GM18520 (cell line): ENCODE measurements around the gene CSNK1D.

Experiments used
- ATAC-seq: cut with Tn5 transposase; IDR thresholded peaks from one replicate; pipeline ENCODE4 v1.9.1; 2021; ENCODE audit not compliant: unreplicated experiment

The CSNK1D gene

DNA sequence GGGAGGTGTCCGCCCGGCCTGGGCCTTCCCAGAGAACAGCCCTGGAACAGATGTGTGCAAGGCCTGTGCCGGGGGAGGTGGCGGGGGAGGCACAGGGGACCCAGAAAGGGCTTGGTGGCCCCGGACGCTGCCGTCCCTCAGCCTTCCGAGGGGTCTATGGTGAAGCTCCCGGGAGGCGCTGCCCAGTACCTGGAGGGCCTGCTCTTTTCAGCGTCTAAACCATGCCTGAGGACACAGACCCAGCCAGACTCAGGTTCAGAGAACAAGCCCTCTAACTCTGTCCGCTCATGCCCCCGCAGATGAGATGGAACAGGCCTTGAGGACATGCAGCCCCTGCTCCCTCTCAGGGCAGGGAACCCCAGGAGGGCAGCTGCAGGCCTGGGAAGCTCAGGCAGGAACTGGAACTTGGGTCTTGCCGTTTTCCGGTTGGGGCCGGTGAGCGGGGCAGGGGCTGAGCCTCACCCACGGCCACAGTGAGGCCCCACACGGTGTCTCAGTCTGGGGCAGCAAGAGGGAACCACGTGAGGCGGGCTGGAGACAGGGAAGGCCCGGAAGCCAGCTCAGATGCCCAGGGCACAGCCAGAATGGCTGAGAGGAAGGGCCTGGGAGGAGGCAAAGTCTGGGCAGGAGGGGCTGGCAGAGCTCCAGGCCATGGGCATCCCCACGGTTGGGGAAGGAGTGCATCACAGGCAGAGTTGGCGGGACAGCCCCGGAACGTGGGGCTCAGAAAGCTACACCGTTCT is 32.1 kb downstream of the CSNK1D start:
- ATAC-seq: no peak

DNA sequence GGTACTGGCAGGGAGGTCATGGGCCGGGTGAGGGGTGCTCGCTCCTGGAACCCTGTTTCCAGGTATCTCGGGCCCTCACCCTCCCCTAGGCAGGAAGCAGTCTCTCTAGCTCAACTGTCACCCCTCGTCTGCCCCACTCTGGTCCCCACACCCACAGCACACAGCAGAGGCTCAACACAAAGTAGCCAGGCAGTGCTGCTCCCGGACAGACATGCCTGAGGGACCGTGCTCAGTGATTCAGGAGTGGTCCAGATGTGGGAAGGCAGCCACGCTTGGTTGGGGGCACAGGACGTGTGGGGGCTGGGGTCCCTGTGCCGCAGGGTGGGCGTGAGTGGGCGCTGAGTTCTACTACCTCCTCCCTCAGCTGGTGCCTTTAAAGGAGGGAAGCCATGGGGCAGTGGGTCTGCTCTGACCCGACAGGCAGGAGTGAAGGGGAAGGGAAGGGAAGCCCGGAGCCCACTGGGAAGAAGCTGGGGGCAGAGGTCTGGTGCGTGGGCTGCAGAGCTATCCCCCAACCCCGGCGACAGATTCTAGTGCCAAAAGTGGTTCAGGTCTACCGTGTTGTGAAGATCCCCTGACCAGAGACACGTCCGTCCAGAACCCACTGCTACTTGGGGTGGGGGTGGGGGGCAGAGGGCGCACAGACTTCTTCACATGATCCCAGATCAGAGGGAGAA is 32.9 kb downstream of the CSNK1D start:
- ATAC-seq: no peak

DNA sequence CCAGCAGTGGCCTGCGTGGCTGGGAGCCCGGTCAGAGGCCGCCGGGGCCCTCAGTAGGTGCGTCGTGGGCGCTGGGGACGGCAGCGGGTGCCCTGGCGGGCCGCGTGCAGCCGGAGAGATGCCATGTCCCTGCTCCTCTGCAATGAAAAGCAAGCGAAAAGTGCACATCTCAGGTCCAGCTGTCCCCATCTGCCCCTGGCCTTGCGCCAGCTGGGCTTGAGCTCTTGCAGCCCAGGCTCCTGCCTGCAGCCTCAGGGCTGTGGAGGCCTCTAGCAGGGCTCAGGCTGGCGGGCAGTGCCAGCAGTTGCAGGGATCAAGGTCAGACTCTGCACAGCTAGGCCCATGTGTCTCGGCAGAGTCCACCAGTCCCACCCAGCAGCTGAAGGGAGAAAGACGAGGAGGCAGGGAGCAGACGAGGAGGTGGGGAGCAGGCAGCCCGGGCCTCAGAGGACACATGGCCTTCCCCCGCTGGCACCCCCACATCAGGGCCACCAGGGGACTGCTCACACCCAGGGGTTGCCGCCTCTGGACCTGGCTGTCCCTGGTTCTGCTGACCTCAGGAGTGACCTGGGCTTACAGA is 33.5 kb downstream of the CSNK1D start:
- no peak for ATAC-seq

DNA sequence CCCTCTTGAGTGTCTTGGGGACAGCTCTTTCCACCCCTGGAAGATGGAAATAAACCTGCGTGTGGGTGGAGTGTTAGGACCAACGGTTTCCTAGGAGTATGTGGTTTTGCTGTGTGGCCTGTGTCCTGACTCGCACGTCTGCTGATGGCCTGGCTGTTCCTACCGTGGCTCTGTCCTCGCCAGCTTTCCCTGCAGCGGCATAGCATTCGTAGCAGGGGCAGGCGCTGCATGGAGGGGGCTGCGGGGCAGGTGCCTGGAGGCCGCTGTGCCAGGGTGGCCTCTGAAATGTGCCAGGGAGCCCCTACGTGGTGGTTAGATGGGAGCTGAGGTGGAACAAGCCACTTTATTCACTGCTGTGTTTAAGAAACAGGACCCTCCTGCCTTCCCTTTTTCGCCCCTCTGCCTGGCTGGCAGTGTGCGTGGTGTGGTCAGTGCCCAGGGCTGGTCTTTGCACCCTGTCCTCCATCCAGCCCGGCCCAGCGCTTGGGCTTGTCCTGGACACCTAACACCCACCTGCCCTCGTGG is 34.0 kb downstream of the CSNK1D start:
- ATAC-seq: no peak

DNA sequence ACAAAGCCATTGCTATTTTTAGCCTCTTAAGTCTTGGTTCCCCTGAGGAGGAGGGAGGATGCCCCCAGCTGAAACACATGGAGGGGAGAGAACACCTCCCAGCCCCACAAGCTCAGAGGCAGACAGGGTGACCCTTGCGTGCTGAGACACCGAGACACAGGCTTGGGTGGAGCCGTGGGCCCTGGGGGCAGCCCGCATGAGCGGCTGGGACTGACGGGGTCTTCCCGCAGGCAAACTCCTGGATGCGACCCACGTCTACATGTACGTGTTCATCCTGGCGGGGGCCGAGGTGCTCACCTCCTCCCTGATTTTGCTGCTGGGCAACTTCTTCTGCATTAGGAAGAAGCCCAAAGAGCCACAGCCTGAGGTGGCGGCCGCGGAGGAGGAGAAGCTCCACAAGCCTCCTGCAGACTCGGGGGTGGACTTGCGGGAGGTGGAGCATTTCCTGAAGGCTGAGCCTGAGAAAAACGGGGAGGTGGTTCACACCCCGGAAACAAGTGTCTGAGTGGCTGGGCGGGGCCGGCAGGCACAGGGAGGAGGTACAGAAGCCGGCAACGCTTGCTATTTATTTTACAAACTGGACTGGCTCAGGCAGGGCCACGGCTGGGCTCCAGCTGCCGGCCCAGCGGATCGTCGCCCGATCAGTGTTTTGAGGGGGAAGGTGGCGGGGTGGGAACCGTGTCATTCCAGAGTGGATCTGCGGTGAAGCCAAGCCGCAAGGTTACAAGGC is 34.9 kb downstream of the CSNK1D start:
- ATAC-seq: no peak

DNA sequence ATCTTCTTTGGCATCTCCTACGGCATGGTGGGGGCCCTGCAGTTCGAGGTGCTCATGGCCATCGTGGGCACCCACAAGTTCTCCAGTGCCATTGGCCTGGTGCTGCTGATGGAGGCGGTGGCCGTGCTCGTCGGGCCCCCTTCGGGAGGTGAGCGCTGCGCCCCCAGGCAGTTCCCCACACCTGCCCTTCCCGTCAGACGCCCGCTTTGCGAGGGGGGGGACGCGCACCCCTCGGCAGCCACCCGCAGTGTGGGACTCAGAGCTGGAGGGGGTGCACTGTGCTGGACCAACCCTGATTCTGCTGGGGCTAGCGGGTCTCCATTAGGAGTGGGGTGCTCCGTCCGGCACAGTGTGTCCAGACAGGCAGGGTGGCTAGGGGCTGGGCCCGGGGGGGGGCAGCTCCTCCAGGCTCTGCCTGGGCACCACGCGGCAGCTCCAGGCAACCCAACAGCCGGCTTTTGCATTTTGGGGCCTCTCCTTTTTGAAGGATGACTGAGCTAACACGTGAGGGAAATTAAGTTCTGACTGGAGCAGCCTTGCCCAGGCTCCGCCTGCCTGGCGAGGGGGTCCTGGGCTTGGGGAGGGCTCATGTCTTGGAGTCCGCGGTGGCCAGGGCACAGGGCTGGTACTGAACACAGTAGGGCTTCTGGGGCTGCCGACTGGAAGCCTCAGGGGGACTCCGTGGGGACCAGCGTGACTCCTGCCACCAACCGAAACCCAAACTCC is 35.6 kb downstream of the CSNK1D start:
- no peak for ATAC-seq

DNA sequence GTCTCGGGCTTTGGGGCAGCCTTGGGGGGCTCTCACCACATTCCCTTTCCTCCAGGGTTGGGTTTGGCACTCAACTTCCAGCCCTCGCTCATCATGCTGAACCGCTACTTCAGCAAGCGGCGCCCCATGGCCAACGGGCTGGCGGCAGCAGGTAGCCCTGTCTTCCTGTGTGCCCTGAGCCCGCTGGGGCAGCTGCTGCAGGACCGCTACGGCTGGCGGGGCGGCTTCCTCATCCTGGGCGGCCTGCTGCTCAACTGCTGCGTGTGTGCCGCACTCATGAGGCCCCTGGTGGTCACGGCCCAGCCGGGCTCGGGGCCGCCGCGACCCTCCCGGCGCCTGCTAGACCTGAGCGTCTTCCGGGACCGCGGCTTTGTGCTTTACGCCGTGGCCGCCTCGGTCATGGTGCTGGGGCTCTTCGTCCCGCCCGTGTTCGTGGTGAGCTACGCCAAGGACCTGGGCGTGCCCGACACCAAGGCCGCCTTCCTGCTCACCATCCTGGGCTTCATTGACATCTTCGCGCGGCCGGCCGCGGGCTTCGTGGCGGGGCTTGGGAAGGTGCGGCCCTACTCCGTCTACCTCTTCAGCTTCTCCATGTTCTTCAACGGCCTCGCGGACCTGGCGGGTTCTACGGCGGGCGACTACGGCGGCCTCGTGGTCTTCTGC is 36.3 kb downstream of the CSNK1D start:
- ATAC-seq: no peak

DNA sequence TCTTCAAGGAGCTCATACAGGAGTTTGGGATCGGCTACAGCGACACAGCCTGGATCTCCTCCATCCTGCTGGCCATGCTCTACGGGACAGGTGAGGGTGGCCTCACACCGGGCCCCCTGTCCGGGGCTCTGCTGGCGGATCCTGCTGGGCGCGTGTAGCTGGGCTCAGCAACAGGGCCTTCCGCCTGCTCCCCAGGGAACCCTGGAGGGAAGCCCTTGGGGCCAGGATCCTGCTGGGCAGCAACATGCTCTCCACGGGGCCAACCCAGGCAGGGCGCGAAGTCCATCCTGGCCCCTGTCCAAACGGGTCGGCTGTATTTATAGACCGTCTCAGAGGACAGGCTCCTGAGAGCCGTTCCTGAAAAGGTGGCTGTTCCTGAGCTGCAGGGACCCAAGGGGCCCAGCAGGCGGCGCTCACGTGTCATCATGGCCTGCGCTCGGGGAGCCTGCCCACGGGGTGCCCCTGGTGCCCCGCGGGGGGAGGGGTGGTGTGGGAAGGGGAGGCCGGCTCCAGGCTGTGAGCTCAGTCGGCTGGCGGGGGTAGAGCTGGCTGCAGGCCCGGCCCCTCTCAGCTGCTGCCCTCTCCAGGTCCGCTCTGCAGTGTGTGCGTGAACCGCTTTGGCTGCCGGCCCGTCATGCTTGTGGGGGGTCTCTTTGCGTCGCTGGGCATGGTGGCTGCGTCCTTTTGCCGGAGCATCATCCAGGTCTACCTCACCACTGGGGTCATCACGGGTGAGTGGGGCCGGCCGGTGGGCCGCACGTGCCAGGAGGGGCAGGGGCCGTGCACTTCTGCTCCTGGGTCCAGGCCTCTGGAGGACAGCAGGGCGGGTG is 37.1 kb downstream of the CSNK1D start:
- no peak for ATAC-seq

DNA sequence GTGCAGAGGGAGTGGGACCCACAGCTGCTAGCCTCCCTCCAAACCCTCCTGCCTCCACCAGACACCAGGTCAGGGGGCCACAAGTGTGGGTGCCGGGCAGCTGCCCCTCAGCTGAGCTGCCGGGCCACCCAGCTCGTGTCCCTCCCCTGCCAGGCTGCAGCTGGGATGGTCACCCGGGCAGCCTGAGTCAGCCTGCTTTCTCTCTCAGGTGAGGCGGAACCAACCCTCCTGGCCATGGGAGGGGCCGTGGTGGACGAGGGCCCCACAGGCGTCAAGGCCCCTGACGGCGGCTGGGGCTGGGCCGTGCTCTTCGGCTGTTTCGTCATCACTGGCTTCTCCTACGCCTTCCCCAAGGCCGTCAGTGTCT is 37.7 kb downstream of the CSNK1D start:
- no peak for ATAC-seq

DNA sequence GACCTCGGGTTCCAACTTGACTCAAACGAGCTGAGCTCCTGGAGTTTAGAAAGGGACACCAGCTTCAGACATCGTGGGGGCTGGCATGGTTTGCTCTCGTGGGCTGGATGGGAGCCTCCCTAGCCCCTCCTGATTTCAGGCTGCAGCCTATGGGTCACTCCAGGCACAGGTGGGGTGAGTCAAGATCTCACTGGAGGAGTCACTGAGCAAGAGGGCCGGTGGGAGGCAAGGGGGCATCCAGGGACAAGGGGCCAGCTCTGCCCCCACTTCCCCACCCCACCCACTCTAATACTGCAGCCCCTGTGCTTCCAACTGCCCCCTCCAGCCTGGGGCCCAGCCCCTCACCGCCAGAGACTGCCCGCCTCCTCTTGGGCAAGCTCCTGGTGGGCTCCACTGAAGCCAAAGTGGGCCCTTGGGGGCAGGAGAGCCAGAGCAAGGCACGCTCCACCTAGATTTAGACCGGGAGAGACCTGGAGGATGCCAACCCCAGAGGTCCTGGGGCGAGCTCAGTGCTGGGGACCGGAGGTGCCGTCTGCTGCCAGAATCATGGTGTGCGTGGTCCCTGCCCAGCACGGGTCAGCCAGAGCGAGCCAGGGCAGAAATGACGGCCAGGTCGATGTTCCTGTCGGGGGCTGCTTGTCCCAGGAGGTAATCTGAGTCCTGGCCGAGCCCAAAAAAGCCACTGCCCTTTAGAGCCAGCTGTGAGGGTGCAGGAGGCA is 38.3 kb downstream of the CSNK1D start:
- ATAC-seq: no peak

DNA sequence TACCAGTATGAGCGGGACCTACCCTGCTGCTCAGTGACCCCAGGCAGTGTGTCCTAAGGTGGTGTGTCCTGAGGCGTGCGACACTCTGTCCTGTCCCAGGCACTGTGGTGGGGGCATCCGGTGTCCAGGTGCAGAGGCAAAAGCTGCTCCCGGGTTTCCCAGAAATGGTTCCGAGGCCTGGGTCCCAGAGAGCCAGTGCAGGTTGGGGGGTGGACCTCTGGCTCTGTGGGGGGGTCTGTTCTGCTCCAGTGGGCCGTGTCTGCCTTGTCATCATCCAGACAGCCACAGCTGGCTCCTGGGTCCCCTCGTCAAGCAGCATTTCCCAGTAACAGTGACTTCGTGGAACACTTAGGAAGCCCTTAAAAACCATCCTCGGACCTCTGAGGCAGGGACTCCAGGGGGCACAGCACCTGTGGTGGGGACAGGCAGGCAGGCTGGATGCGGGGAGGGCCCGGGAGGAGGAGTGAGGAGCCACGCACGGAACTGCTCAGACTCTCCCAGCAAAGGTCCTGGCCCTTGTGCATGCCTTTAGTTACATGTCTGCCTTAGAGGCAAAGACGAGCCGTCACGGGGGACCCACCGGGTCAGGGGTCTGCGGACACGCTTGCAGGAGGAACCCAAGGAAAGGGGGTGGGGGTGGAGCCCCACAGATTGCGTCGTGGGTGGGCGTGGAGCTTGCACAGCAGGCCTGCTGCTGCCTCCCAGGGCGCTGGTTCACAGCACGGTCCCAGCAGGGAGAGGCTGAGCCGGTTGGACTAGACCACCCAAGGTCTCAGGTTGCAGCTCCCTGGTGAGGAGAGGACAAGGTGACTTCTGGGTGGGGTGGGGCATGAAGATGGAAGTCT is 39.1 kb downstream of the CSNK1D start:
- no peak for ATAC-seq

DNA sequence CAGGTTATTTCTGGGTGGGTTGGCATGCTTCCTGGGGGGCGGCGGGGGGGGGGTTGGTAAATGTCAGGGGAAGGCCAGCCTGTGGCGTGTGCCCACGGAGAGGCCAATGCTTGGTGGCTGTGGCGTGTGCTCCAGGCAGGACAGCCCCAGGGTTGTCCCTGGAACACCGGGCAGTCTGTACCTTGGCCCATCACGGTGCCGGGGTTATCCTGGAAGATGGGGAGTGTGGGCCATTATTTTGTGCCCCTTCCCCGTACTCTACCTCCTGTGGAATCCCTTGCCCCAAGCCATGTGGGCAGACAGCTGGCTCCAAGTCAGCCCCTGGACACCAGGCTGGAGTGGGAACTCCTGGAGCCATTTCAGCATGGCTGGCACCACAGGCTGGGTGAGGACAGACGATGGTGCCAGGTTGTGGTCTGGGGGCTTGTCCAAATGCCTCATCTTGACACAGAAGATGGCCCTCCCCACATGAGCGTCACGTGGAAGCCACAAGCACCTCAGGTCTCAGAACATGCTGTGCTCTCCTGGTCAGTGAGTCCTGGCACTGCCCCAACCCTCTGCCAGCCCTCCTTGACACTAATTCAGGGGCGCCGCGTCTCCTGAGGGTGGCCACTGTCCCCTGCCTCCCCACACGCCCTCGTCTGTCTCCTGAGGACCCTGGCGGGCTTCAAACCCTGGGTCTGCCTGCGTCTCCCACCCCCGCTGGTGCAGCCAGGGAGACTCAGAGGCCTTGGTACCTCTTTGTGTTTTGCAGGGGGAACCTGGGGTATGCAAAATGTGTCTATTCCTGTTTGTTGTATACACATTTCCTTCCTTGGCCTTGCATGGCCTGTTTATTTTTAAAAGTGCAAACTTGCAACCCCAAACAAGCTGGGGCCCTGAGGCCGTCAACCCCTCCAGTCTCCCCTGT is 40.4 kb downstream of the CSNK1D start:
- ATAC-seq: no peak

DNA sequence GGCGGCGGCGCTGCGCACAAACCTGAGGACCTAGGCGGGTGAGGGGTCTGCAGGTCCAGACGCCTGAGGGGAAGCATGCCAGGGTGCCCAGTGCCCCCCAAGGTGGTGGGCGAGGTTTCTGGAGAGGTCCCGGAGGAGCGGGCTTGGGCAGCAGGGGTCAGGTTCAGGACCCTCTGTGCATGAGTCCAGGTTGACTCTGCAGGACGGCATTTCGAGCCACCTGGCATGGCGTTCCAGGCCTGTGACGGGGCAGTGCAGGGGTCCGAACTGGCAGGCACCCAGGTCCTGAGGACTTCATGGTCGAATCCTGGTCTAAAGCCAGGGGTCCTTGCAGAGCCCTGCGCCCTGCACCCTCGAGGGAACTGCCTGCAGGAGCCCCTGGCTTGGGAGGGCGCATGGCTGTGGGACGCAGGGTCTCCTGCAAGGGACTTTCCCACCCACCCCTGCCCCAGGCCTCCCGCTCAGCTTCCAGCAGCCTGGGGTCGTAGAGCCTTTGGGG is 41.1 kb downstream of the CSNK1D start:
- ATAC-seq: no peak

DNA sequence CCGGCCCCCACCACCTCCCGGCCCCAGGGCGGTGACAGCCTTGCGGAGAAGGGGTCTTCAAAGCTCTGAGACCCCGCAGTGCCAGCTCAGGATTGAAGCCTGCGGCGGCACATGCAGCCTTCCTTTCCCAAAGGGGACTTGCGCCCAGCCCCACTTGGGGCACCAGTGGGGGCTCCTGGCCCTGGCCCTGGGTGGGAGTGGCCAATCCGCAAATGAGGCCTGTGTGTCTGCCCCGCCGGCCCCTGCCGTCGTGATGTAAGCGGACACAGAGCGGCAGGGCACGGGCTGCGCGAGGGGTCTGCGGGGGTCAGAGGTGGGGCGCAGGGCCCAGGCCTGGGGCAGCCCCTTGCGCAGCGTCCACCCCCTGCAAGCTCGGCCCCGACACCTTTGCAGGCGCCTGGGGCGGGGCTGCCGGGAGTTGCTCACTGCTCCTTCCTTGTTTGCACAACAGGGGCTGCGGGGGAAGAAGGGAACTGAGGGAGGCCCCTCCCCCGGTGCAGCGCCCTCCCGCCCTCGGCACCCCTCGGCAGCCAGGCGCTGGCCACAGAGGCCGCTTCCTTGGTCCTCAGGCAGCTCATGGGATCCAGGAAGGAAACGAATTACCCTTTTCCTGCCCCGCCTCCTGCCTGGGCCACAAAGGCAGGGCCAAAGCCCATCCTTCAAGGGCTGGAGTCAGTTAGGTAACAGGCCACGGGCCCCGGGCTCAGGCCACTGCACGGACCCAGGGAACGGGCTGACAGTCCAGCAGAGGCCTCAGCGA is 41.8 kb downstream of the CSNK1D start:
- ATAC-seq: no peak

DNA sequence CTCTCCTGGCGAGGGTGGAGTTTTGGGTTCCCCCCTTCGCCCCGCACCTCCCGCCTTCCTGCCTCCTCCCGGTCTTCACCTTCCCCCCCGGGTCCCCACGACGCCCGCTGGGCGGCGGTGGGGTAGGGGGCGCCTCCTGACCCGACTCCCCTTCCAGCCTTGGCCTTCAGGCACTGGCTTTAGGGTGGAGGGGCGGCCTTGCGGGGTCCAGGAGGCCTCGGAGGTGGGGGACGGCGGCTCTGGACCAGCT is 42.3 kb downstream of the CSNK1D start:
- ATAC-seq: no peak

DNA sequence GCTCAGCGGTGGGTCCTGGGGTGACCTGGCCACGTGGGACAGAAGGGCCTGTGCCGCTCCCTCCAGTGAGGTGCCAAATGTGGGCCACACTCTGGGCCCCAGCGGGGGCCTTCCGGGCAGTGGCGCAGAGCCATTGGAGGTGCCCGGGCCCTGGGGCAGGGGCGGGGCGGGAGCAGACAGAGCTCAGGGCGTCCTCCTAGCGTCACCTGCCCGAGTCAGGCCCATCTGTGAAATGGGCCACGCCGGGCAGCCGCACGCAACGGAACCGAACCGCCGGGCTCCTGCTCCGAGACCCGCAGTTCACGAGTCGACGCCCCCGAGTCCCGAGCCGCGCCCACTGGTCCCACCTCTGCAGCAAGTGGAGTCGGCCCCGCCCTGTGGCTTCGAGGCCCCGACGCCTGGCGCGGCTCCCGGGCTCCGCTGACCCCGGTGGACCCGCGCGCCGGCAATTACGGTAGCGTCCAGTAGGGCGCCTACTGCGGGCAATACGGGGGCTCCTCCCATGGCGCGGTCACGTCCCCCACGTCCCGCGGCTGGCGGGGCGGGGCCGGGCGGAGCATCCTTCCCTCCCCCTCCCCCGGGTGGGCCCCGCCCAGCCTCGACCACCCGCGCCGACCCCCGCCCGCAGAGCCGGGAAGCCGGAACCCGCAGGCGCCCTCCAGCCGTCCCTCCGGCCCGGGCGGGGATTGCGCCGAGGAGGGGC is 42.7 kb downstream of the CSNK1D start:
- ATAC-seq: no peak
